Measurements from ENCODE around the gene RAB10.
"Not testable (repeated sequence)": the region's sequence is repeated elsewhere in the genome, so short reads cannot be mapped to it uniquely, and the experiment has no call there.

RAB10 gene

GRCh38 chr2:26144953-26145680 is 111.2 kb downstream of the RAB10 start:
- no peak overlapping the region for H3K4me3 ChIP-seq (ENCODE audit: low read depth, low read length)

DNA sequence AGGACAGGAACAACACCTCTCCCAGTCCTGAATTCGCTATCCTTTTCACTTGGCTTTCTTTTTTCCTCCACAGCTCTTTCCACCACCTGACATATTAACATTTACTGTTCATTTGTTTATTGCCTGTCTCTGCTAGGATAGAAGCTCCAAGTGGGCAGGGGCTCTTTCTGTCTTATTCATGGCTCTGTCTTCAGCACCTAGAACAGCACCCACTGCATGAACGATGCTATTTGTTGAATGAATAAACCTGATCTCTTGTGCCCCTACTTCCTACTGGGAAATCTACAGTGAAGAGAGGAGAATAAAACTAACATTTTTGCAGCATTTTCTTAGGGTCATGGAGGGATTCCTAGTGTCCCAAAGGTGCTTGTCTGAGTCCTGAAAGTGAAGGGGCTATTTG is 114.6 kb downstream of the RAB10 start:
- no peak overlapping the region for H3K4me3 ChIP-seq (ENCODE audit: low read depth, low read length)

DNA sequence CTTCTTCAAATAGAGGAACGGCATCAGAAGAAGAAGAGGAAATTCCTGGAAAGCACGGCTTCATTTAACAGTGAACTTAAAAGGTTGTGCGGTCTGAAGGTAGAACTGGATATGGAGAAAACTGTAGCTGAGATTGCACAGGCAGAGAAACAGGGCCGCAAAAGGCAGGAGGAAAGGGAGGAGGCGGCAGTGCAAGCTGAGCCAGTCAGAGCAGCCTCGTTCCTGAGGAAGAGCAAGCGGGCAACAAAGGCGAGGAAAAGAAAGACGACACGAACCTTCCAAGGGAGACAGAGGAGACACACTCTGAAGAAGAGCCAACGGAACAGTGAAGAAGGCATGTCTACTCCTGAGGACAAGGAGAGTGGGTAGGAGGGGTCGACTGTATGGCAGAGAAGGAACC is 116.4 kb downstream of the RAB10 start:
- H3K4me3 ChIP-seq (ENCODE audit: low read depth, low read length), result no peak overlapping the region

DNA sequence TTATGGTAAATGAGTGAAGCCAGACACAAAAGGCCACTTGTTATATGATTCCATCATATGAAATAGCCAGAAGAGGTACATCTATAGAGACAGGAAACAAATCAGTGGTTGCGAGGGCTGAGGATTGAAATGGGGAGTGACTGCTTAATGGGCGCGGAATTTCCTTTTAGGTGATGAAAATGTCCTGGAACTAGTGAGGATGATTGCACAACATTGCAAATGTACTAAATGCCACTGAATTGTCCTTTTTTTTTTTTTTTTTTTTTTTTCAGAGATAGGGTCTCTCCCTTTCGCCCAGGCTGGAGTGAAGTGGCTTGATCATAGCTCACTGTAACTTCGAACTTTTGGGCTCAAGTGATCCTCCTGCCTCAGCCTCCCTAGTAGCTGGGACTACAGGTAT is 123.7 kb downstream of the RAB10 start:
- no peak overlapping the region for H3K4me3 ChIP-seq (ENCODE audit: low read depth, low read length)

DNA sequence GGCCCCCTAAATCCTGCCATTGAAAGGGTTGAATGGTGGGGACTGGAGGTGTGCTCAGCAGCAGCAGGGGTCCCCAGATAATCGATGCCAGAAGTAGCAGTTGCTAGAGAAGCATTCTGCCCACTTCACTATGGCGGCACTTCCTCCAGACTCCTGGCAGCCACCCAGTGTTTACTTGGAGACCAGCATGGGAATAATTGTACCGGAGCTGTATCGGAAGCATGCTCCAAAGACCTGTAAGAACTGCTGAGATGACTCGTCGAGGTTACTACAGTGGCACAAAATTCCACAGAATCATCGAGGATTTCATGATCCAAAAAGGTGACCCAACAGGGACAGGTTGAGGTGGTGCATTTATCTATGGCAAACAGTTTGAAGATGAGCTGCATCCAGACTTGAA is 128.0 kb downstream of the RAB10 start:
- no peak overlapping the region for H3K4me3 ChIP-seq (ENCODE audit: low read depth, low read length)

- H3K4me3 ChIP-seq (ENCODE audit: low read depth, low read length), result no peak overlapping the region
Measured at GRCh38 chr2:26162963-26163362, 129.1 kb downstream of the RAB10 start.

DNA sequence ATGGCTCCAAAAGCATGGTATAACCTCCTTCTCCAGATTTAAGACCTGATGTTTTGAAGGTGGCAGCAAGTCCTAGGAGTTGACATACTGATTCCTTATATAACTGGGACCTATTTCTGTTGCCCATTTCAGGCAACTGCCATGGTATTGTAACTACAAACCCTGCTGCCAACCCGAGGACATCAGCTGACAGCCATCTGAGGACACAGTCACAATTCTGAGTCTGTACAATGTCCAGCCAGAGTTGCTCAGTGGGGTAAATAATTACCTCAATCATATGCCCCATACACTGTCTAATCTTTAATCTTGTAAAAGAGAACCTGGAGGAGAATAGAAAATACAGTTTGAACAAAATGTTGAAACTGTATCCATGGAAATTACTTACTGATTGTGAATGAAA is 130.3 kb downstream of the RAB10 start:
- no peak overlapping the region for H3K4me3 ChIP-seq (ENCODE audit: low read depth, low read length)

GRCh38 chr2:26164641-26165211 is 130.8 kb downstream of the RAB10 start:
- H3K4me3 ChIP-seq (ENCODE audit: low read depth, low read length), result no peak overlapping the region

- H3K4me3 ChIP-seq (ENCODE audit: low read depth, low read length), result no peak overlapping the region
Measured at GRCh38 chr2:26165403-26165802, 131.5 kb downstream of the RAB10 start.

DNA sequence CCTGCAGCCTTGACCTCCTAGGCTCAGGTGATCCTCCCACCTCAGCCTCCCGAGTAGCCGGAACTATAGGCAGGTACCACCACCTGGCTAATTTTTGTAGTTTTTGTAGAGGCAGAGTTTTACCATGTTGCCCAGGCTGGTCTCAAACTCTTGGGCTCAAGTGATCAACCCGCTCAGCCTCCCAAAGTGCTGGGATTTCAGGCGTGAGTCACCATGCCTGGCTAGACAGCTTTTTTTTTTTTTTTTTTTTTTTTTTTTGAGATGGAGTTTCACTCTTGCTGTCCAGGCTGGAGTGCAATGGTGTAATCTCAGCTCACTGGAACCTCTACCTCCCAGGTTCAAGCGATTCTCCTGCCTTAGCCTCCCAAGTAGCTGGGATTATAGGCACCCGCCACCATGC is 132.7 kb downstream of the RAB10 start:
- not testable (repeated sequence) for H3K4me3 ChIP-seq (ENCODE audit: low read depth, low read length)

DNA sequence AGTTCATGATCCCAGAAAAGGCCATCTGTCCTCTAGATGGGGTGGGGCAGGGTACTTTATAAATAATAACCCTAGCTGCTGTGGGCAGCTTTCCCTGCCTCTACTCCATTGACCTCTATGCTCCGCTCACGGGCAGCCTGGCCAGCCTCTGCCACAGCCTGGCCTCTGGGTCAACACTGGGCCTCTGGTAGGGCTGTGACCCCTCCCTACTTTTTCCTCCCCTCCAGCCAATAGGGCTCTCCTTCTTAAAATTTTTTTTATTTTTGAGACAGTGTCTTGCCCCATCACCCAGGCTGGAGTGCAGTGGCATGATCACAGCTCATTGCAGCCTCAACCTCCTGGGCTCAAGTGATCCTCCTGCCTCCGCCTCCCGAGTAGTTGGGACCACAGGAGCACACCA is 134.9 kb downstream of the RAB10 start:
- H3K4me3 ChIP-seq (ENCODE audit: low read depth, low read length), result no peak overlapping the region

DNA sequence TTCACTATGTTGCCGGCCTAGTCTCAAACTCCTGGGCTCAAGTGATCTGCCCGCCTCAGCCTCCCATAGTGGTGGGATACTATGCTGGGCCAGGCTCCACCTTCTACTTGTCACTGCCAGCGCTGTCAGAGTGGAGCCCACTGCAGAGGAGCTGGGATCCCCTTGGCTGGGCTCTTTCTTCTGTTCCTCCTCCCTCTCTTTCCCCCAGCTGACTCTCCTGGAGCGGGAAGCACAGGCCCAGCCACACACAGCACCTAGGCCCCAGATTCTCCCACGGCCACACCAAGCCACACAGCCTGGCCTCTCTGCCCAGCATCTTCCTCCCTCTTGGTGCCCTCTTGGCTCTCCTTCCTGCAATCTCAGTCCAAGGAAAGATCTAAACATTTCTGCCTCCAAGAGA is 135.3 kb downstream of the RAB10 start:
- H3K4me3 ChIP-seq (ENCODE audit: low read depth, low read length), result no peak overlapping the region

DNA sequence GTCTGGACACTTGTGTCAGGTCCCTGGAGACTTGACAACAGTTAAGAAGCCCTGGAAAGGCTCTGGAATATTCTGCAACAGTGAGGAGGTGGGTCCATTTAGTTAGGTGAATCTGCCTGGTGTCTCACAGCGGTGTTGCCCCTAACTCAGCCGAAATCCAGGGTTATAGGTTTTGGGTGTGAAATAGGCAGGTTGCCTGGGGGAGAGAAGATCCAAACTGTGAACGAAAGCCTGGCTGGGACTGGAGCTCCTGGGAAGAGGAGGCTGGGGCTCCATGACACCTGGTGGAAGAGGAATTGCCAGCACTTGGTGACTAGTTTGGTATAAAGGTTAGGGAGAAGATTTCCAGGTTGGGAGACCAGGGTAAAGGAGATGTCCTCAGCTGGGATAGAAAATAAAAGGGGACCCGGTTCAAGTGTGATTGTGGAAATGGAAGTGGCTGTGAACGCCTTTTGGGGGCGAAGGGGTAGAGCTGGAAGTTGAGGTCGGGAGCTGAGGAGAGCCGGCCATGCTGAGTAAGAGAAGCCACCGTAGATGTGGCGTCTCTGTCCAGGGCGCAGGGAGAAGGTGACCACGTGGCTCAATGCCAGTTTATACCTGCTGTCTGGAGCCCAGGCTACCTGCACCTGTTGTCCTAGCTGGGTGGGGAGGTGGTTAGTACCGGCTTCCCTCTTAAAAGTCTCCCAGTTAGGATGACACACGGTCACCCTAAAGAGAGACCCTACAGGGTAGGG is 136.0 kb downstream of the RAB10 start:
- no peak overlapping the region for H3K4me3 ChIP-seq (ENCODE audit: low read depth, low read length)

DNA sequence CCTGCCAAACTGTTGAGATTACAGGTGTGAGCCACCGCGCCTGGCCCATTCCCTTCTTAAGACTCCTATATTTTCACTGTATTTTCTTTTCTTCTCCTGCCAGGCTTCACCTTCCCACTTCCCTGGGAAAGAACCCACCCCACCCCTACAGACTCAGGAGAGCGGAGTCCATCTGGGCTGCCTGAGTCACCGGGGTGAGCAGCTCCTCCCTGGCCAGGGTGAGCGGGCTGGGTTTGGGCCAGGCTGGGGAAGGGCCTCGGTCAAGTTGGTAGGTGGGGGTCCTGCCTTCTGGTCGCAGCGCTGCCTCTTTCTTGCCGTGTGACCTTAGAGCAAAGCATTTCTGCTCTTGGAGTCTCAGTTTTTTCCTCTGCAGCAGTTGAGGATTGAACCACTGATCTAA is 136.9 kb downstream of the RAB10 start:
- H3K4me3 ChIP-seq (ENCODE audit: low read depth, low read length), result no peak overlapping the region

- peak overlapping the region; percentile 39 for H3K4me3 ChIP-seq (ENCODE audit: low read depth, low read length)
Measured at GRCh38 chr2:26172189-26172870, 138.4 kb downstream of the RAB10 start.

GRCh38 chr2:26172871-26173775 is 139.2 kb downstream of the RAB10 start, which contains the start of gene GAREM2:
TSS of gene GAREM2 (plus strand) at chr2:26173088. CDS start at chr2:26173221, 133 bp downstream.
- peak within 1 kb of the TSS; percentile 60 for H3K4me3 ChIP-seq (ENCODE audit: low read depth, low read length)

DNA sequence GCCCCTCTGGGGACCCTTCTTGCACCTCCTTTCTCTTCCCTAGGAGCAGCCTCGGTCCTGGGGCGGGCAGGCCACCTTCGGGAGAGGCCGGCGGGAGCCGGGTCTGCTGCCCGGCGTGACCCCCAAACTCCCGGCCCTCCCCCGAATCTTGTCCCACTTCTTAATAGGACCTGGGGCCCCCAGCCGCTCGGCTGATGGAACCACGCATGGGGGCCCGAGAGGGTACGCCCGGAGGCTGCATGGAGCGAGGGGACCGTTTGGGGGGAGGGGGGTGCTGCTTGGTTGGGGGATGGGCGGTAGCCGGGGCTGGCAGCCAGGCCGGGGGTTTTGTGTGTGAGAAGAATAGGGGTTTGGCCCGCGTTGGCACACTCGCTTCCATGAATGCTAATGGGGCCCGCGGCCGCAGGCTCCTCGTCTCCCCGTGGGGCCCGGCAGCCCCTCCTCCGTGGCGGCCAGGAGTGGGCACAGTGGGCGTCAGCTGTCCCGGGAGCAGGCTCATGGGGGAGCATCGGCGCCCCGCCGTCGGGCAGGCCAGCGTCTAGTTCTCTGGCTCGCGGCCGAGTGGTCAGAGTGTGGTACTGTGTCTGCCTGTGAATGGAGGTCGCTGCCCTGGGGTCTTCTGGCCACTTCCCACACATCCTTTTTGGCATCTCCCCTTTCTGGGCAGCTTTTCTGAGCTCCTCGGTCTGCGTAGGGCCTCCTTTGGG is 140.0 kb downstream of the RAB10 start:
- peak overlapping the region; percentile 60 for H3K4me3 ChIP-seq (ENCODE audit: low read depth, low read length)

DNA sequence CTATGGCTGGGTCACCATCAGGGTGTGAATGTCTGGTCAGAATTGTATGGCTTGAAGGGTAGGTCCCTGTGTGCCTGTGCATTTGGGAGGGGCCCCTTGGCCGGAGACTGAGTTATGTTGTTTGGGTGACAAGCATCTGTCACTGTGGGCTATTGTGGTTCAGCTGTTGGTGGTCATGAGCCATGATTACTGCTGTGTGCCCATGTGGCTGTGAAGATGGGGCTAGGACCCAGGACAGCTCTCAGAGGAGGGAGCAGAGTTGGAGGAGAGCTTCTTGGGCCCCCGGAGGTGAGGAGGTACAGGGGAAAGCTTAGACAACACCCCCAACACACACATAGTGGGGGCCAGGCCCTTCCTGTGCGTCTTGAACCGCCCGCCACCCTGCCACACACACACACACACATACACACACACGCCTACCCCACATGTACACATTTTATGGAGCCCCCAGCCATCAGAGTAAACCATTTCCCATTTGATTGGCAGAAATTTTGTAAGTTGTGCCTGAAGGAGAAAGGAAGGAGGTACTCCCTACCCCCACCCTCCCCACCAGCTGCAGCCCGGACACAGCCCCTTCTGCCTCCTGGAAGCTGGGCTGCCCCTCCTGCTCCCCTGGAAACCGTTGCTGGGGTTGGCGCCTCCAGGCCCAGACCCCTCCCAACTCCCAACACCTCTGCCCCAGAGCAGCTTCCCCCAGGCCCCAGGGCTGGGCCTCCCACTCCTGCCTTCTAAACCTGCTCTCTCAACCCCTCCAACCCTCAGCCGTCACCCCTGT is 141.0 kb downstream of the RAB10 start:
- H3K4me3 ChIP-seq (ENCODE audit: low read depth, low read length), result peak overlapping the region; percentile 60
